Sigmoid colon (tissue), 7 donors: ENCODE measurements around the gene ADAMTS2. TPM values are rescaled to one million over a fixed set of nuclear protein-coding genes. Genes with fewer than 3 reads are reported as not detected.

Source experiments
- DNase-seq: peaks from one replicate; pipeline ENCODE4 v3.0.0-alpha.2; 2019
- H3K27ac ChIP-seq, 4 donors: fragments of 200-600 bp; sonication (generic); one replicate each; pipeline ENCODE4 v1.5.1; 2016 to 2019; ENCODE audit warnings: mild to moderate bottlenecking in 1 of 4
- H3K27me3 ChIP-seq, 3 donors: fragments of 200-600 bp; sonication (generic); one replicate each; pipeline ENCODE4 v1.5.1; 2019; ENCODE audit warnings: mild to moderate bottlenecking in 1 of 3
- H3K36me3 ChIP-seq, 4 donors: fragments of 200-600 bp; sonication (generic); one replicate each; pipeline ENCODE4 v1.5.1; 2016 to 2019
- H3K4me1 ChIP-seq, 4 donors: fragments of 200-600 bp; sonication (generic); one replicate each; pipeline ENCODE4 v1.5.1; 2017 to 2019
- H3K4me3 ChIP-seq, 4 donors: fragments of 200-600 bp; sonication (generic); one replicate each; pipeline ENCODE4 v1.5.1; 2017 to 2019; ENCODE audit warnings: mild to moderate bottlenecking in 2 of 4, moderate library complexity in 1 of 4
- H3K9me3 ChIP-seq, 4 donors: fragments of 200-600 bp in 3 of 4; sonication (generic) in 3 of 4; one replicate each; pipeline versions ENCODE4 v1.5.1 to v1.6.1; 2013 to 2019
- EP300 ChIP-seq, 4 donors: sonication (generic); formaldehyde crosslinking; IDR thresholded peaks; one replicate each; pipeline ENCODE4 v1.6.1; 2017; ENCODE audit warnings: antibody characterized with exemption in 4 of 4
- POLR2A ChIP-seq, 2 donors: fragments of 450-650 bp; IDR thresholded peaks; one replicate each; pipeline ENCODE4 v1.6.1; 2016; ENCODE audit warnings: antibody characterized with exemption in 2 of 2, mild to moderate bottlenecking in 2 of 2, moderate library complexity in 2 of 2
- POLR2AphosphoS5 ChIP-seq, 4 donors: sonication (generic); formaldehyde crosslinking; IDR thresholded peaks; one replicate each; pipeline ENCODE4 v1.6.1; 2017; ENCODE audit warnings: antibody characterized with exemption in 4 of 4
- WGBS, 2 donors: extraction: QIAGEN DNeasy Blood & Tissue Kit; methylation state at CpG; one replicate each; pipeline ENCODE4 v1.1.7; 2013; 5-methylcytosine and 5-hydroxymethylcytosine counted together
- intact Hi-C: fragments of 100-400 bp; cut with DNase I; formaldehyde crosslinking; loops from one replicate; pipeline ENCODE4 v1.15.1; 2023
- polyA plus RNA-seq, 3 donors: library from polyadenylated mRNA; stranded (reverse); fragments of 200-250 nt; gene quantifications; one replicate each; pipeline ENCODE4 v1.2.3, GENCODE V29; 2013
- total RNA-seq, 4 donors: library from RNA; depleted of rRNA; stranded (reverse); fragments of >200 nt; gene quantifications; one replicate each; pipeline ENCODE4 v1.1.0, GENCODE V29; 2016
- TF ChIP-seq, protein P1 (sequence below), 4 experiments: fragments of 450-650 bp in 3 of 4; fragments of 200-600 bp in 1 of 4; IDR thresholded peaks; one replicate each; pipeline ENCODE4 v1.5.1; 2016 to 2019; ENCODE audit warnings: antibody characterized with exemption in 4 of 4, mild to moderate bottlenecking in 3 of 4, moderate library complexity in 2 of 4
- donor health status: healthy with polysubstance abuse.
- donor health status: Bipolar disorder and iron deficiency.
- donor health status: healthy.

Gene ADAMTS2
- total and polyA plus RNA-seq, 7 donors = 0.69 to 33.2 (median 9.2) TPM

DNA sequence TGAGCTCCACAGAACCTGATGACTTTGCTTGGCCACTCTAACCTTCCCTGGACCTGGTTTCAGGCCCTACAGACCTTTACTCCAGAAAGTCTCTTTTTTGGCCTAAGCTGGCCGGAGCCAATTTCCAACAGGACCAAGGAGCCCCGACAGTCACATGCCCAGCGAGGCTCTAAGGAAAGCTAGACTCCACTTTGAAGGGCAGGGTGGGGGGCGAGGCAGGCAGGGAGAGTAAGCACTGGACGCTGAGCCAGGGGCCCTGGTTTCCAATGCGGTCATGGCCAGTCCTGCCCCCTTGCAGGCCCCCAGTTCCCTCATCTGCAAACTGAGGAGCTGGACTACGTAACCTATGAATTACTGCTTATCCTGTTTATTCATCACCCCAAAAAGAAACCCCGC, 65.2 kb downstream of the ADAMTS2 start:
- 83 to 92% methylated on average over 8 of the region's 8 CpGs for WGBS, 2 donors
- Histone ChIP-seq H3K36me3 (no peaks in the 10 kb centered on the region), H3K4me1 (peaks cover 0 to 19% (median 18%) of the 10 kb centered on the region in 4 donors), H3K9me3 (no peaks in the 10 kb centered on the region), H3K27ac (no peak overlapping the region), H3K27me3 (no peaks in the 10 kb centered on the region), H3K4me3 (no peak overlapping the region)
- TF ChIP-seq EP300 (IDR thresholded peaks at IDR 0.05) (no peak), POLR2AphosphoS5 (IDR thresholded peaks at IDR 0.05) (no peak), POLR2A (IDR thresholded peaks at IDR 0.05) (no peak)
- TF ChIP-seq, protein P1, sequence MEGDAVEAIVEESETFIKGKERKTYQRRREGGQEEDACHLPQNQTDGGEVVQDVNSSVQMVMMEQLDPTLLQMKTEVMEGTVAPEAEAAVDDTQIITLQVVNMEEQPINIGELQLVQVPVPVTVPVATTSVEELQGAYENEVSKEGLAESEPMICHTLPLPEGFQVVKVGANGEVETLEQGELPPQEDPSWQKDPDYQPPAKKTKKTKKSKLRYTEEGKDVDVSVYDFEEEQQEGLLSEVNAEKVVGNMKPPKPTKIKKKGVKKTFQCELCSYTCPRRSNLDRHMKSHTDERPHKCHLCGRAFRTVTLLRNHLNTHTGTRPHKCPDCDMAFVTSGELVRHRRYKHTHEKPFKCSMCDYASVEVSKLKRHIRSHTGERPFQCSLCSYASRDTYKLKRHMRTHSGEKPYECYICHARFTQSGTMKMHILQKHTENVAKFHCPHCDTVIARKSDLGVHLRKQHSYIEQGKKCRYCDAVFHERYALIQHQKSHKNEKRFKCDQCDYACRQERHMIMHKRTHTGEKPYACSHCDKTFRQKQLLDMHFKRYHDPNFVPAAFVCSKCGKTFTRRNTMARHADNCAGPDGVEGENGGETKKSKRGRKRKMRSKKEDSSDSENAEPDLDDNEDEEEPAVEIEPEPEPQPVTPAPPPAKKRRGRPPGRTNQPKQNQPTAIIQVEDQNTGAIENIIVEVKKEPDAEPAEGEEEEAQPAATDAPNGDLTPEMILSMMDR (IDR thresholded peaks at IDR 0.05) = no peak
- intact Hi-C loops = no loop called here
- peak; percentile 33 for DNase-seq

DNA sequence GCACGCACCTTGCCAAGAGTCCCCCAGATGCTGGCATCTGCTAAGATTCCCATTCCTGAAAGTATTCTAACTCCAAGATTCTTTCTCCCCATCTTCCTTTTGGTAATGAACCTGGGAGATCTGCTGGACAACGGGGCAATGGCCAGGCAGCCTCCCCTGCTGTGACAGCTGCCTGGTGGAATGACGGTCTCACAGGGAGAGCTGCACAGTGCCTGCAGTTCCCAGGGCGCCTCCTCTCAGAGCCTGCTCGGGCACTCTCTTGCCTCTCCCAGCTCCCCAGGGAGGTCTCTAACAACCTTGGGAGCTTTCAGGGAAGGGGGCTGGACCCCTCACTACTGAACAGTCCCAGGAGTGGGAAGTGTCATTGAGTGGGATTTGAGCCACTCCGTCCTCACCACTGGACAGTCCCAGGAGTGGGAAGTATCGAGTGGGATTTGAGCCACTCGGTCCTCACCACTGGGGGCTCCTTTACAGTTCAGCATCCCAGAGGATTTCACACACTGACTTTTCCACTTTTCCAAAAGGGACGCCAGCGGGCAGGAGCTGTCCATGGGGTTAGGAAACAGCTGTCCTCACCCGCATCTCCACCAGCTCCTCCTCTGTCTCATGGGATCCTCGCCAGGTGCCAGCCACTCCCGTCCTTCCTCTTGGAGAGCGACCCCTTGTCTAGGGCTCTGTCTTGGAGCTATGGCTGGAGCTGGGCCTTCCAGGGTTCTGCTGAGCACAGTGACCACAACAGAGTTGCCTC, 65.7 kb downstream of the ADAMTS2 start:
- WGBS, 2 donors = 64 to 79% methylated on average over 14 of the region's 14 CpGs
- intact Hi-C loops = no loop called here
- Histone ChIP-seq H3K36me3 (no peaks in the 10 kb centered on the region), H3K4me3 (no peak overlapping the region), H3K9me3 (no peaks in the 10 kb centered on the region), H3K27ac (no peak overlapping the region), H3K4me1 (peaks cover 0 to 24% (median 20%) of the 10 kb centered on the region in 4 donors), H3K27me3 (no peaks in the 10 kb centered on the region)
- DNase-seq = no peak
- TF ChIP-seq, protein P1 (IDR thresholded peaks at IDR 0.05) = no peak
- TF ChIP-seq POLR2AphosphoS5 (IDR thresholded peaks at IDR 0.05) (no peak), POLR2A (IDR thresholded peaks at IDR 0.05) (no peak), EP300 (IDR thresholded peaks at IDR 0.05) (no peak)

DNA sequence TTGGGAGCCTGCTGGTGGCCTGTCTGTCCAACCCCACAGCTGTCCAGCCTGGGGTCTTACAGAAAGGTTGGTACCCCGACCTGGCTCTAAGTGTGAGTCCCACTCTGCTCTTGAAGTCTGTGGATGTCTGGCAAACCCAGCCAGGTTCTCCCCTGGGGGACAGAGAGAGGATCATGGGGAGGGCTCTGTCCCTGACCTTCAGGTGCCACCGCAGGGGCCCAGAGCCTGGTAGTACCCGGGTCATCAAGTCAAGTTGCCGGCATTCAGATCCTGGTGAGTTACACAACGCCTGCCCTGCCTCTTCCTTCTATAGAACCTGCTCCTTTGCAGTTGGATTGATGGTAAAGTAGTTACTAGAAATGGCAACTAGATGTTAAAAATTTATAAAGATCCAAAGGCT, 66.7 kb downstream of the ADAMTS2 start:
- Histone ChIP-seq H3K9me3 (no peaks in the 10 kb centered on the region), H3K27ac (peak overlapping the region in 2 of 4 donors; percentile 7 to 27), H3K27me3 (no peaks in the 10 kb centered on the region), H3K4me1 (peaks cover 0 to 27% (median 20%) of the 10 kb centered on the region in 4 donors), H3K36me3 (no peaks in the 10 kb centered on the region), H3K4me3 (no peak overlapping the region)
- no peak for TF ChIP-seq POLR2AphosphoS5 (IDR thresholded peaks at IDR 0.05)
- TF ChIP-seq POLR2A (IDR thresholded peaks at IDR 0.05) = no peak
- WGBS, 2 donors = 47 to 50% methylated on average over 5 of the region's 5 CpGs
- DNase-seq = no peak
- intact Hi-C loops = no loop called here

DNA sequence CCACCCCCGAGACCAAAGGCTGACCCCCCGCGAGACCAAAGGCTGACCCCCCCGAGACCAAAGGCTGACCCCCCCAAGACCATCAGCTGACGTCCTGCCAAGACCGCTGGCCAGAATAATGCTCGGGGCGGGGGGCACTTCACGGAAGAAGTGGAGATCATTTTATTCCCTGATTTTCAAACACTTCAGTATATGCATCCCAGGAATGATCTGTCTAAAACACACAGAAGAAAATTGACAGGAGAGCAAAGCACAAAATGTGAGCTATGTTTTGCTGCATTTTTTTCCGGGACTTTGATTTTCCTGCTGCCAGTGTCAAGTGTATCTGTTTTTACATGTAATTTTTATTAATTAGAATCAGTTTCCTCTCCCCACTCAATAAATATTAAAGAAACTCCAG, 67.1 kb downstream of the ADAMTS2 start:
- Histone ChIP-seq H3K4me3 (no peak overlapping the region), H3K27me3 (no peaks in the 10 kb centered on the region), H3K27ac (peak overlapping the region in 2 of 4 donors; percentile 7 to 27), H3K9me3 (no peaks in the 10 kb centered on the region), H3K36me3 (no peaks in the 10 kb centered on the region), H3K4me1 (peaks cover 0 to 27% (median 20%) of the 10 kb centered on the region in 4 donors)
- 56 to 72% methylated on average over 10 of the region's 10 CpGs for WGBS, 2 donors
- DNase-seq = no peak
- no peak for TF ChIP-seq POLR2AphosphoS5 (IDR thresholded peaks at IDR 0.05)
- TF ChIP-seq POLR2A (IDR thresholded peaks at IDR 0.05) = no peak
- TF ChIP-seq, protein P1 (IDR thresholded peaks at IDR 0.05) = no peak
- TF ChIP-seq EP300 (IDR thresholded peaks at IDR 0.05) = no peak
- intact Hi-C loops = no loop called here

DNA sequence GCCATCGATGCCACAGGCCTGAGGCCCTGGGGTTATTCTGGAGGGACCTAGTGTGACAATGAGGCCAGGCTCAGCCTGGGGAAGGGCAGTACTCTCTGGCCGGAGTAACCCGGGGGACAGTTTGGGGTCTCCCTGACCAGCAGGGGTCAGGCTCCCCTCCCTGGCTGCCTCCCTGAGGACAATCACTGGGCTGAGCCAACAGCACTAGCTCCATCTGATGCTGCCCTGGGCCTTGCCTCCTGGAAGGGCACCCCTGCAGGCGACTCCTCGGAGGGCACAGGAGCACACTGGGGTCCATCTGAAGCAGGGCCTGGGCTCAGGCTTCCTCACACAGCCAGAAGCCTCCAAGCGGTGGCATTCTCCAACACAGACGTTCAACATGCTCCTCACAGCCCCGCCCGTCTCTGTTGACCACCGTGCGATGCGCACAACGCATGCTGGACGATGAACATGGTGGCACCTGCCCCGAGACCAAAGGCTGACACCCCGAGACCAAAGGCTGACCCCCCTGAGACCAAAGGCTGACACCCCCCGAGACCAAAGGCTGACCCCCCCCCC, 68.3 kb downstream of the ADAMTS2 start:
- H3K9me3 ChIP-seq = no peaks in the 10 kb centered on the region
- H3K27me3 ChIP-seq = no peaks in the 10 kb centered on the region
- H3K4me1 ChIP-seq = peaks cover 0 to 28% (median 22%) of the 10 kb centered on the region in 4 donors
- WGBS, 2 donors = 87 to 91% methylated on average over 17 of the region's 17 CpGs
- peak overlapping the region; percentile 69 to 74 (median 71) for H3K27ac ChIP-seq
- no peak for DNase-seq
- intact Hi-C loops = no loop called here
- H3K36me3 ChIP-seq = no peaks in the 10 kb centered on the region
- H3K4me3 ChIP-seq = no peak overlapping the region
- TF ChIP-seq POLR2A (IDR thresholded peaks at IDR 0.05) (no peak), EP300 (IDR thresholded peaks at IDR 0.05) (no peak), POLR2AphosphoS5 (IDR thresholded peaks at IDR 0.05) (no peak)
- TF ChIP-seq, protein P1 (IDR thresholded peaks at IDR 0.05) = no peak
